GM19372 (cell line): ENCODE results near the gene TRIP4.
"Not testable (repeated sequence)": the region's sequence is repeated elsewhere in the genome, so short reads cannot be mapped to it uniquely, and the experiment has no call there.

ENCODE experiments used
- ATAC-seq: cut with Tn5 transposase; IDR thresholded peaks from one replicate; pipeline ENCODE4 v1.9.1; 2021; ENCODE audit warnings: mild to moderate bottlenecking, low read depth, moderate library complexity; ENCODE audit not compliant: unreplicated experiment

TRIP4 gene

GRCh38 chr15:64387562-64388168 is at the start of gene TRIP4:
Gene TRIP4, plus strand, starts transcription at chr15:64387836. Its CDS starts 28 bp downstream, at chr15:64387864.
- ATAC-seq, result peak; percentile 94

DNA sequence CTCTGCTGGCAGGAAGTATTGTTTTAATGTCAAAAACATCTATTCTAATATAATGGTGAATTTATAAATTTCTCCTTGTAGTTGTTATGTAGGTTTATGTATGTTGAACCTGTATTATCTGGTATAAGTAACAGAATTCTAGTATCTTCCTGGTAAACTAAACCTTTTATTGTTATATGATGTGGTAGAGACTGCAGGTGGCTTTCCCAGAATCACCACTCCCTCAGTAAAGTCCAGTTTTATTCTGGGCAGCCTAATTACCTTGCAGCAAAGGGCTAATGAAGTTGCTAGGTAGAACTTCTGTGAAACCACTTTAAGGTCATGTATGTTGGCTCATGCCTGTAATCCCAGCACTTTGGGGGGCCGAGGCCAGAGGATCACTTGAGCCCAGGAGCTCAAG is 47.3 kb upstream of the TRIP4 start:
- no peak for ATAC-seq

DNA sequence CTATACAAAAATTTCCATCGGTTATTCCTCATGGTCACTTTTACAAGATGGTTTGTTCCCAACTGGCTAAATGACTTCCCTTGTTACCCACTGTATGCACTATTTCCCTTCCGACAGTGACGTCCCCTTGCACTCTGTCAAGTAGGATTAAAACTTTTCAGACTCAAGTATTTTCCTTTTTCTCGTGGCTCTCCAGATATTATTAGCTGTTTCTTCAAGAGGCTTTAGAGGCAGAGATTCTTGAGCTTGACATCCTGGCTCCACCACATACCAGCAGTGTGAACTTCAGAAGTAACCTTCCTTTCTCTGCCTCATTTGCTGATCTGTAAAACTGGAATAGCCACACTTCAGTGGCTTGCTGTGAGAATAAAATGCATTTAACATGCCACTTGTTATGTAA is 45.7 kb upstream of the TRIP4 start:
- no peak for ATAC-seq

DNA sequence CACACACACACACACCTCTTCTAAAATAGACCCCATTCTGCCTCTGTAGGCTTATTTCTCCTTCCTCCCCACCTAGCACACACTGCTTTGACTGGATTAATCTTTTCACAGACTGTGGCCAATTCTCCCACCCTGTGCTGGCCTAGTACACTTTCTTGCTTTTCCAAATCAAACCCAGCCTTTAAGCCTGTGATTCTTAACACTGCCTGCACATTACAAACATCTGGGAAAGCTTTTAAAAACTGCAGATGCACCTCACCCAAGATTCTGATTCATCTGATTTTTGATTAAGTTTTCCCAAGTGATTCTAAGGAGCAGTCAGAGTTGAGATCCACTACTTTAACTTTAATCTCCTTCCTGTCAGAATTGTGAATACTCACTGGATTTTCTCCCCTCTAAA is 44.4 kb upstream of the TRIP4 start:
- no peak for ATAC-seq

DNA sequence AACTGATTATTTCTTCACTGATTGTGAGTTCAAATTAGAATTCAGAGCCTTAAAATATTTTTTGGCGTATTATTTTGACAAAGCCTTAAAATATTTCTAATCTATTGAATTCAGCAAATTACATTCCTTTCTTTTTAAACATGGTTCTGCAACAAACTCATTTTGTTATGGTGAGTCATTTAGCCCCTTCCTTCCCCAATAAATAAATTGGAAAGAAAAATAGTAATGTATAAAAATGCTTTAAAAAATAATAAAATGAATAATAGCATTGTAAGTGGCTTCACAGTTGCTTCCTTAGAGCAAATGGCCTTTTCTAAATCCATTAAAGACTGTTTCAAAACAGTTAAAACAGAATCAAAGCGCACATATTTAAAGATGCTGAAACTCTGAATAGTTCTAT is 43.8 kb upstream of the TRIP4 start:
- ATAC-seq, result no peak

DNA sequence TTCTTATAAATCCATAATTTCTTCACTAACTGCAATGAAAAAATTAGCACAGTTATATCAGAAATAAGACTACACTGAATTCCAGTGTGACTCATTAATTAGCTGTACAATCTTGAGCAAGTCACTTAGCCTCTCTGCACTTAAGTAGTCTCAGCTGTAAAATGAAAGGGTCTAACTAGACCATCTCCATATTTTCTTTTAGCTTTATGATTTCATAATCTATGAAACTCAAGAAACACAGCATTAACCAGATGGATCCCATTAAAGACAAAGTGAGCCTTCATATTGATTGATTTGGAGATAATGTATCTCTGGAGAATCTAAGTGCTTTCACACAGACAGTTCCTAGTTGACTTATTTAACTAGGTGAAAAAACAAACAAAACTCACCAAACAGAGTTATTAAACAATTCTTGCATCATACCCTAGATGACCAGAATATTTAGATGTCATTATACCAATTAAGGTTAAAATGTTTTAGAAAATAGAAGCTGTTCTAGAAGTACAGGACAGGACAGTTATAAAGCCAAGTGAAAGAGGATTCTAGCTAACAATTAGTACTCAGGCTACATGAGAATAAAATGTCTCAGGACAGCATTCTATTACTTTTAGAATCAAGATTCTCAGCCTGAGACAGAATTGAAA is 42.9 kb upstream of the TRIP4 start:
- no peak for ATAC-seq

DNA sequence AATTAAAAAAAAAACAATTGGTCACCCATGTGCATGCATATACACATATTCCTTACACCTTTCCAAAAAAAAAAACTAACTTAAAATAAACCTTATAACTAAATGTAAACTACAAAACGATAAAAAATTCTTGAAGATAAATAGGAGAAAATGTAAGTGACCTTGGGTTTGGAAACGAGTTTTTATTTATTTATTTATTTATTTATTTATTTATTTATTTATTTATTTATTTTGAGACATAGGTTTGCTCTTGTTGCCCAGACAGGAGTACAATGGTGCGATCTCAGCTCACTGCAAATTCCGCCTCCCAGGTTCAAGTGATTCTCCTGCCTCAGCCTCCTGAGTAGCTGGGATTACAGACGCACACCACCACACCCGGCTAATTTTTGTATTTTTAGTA is 41.4 kb upstream of the TRIP4 start:
- ATAC-seq, result not testable (repeated sequence)

GRCh38 chr15:64348455-64348854 is 39.2 kb upstream of the TRIP4 start:
- ATAC-seq, result no peak

GRCh38 chr15:64349375-64349774 is 38.3 kb upstream of the TRIP4 start:
- no peak for ATAC-seq

GRCh38 chr15:64351265-64351664 is 36.4 kb upstream of the TRIP4 start:
- ATAC-seq, result no peak

GRCh38 chr15:64354688-64355344 is 32.8 kb upstream of the TRIP4 start:
- no peak for ATAC-seq

GRCh38 chr15:64355348-64355943 is 32.2 kb upstream of the TRIP4 start:
- peak; percentile 11 for ATAC-seq

- ATAC-seq, result peak; percentile 93
Measured at GRCh38 chr15:64355944-64356709, 31.5 kb upstream of the TRIP4 start, which contains the start of gene CSNK1G1. Gene CSNK1G1, minus strand, starts transcription at chr15:64356173. Its CDS starts 55,674 bp downstream, at chr15:64300499.

DNA sequence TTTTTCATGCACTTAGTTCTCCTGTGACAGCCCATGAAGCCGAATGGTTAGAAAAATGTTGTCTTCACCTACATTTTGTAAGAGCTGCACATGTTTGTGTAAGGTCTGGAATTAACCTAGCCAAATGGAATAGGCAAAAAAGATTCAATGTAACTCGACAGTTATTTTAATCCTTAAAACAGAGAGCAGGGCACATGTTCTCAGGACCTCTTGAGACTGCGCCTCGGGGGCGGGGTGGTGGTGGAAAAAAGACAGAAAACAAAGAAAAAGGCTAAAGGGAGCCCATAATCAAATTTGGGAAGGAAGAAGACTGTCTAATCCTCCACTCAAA is 31.0 kb upstream of the TRIP4 start:
- no peak for ATAC-seq

DNA sequence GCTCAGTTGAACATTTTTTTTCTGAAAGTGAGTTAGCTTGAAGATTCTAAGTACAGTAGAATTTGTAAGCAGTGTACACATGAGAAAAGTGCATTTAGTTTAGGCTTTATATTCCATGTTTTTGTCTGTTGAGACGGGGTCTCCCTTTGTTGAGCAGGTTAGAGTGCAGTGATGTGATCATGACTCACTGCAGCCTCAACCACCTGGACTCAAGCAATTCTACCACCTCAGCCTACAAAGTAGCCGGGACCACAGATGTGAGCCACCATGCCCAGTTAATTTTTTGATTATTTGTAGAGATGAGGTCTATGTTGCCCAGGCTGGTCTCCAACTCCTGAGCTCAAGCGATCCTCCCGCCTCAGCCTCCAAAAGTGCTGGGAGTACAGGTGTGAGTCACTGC is 26.4 kb upstream of the TRIP4 start:
- ATAC-seq, result no peak

DNA sequence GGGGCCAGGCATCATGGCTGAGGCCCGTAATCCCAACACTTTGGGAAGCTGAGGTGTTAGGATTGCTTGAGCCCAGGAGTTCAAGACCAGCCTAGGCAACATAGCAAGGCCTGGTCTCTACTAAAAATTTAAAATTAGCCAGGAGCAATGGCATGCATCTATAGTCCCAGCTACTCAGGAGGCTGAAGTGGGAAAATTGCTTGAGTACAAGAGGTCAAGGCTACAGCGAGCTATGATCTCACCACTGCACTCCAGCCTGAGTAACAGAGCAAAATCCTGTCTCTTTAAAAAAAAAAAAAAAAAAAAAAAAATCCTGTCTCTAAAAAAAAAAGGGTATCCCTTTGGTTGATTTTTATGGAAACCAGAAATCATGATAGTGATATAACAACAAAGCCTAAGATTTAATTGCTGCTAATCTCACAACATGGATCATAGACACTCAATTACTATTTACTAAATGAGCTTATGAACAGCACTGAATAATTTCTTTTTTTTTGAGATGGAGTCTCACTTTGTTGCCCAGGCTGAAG is 18.5 kb upstream of the TRIP4 start:
- no peak for ATAC-seq

DNA sequence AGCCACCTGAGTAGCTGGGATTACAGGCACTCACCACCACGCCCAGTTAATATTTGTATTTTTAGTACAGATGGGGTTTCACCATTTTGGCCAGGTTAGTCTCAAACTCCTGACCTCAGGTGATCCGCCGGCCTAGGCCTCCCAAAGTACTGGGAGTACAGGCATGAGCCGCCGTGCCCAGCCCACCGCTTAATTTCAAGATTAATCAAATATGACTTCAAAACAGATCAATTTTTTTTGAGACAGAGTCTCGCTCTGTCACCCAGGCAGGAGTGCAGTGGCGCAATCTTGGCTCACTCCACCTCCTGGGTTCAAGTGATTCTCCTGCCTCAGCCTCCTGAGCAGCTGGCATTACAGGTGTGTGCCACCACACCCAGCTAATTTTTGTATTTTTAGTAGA is 16.3 kb upstream of the TRIP4 start:
- not testable (repeated sequence) for ATAC-seq

DNA sequence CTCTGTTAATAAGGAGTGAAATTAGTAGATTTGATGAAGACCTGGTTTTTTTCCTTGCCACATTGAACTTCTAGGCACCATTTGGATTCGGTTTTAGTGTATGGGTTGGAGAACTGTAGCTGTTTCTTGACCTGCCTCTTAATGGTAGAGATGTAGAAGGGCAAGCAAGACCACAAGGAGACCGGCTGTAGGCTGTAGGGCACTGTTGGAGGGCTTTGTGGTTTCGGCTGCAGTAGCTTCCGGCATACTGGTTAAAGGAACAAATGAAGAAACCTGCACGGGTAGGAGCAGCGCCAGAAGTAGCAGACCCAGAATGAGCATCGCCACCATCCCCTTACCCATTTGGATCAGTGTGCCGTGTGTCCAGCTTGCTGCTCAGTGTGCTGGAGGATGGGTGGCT is 14.3 kb upstream of the TRIP4 start:
- ATAC-seq, result no peak

DNA sequence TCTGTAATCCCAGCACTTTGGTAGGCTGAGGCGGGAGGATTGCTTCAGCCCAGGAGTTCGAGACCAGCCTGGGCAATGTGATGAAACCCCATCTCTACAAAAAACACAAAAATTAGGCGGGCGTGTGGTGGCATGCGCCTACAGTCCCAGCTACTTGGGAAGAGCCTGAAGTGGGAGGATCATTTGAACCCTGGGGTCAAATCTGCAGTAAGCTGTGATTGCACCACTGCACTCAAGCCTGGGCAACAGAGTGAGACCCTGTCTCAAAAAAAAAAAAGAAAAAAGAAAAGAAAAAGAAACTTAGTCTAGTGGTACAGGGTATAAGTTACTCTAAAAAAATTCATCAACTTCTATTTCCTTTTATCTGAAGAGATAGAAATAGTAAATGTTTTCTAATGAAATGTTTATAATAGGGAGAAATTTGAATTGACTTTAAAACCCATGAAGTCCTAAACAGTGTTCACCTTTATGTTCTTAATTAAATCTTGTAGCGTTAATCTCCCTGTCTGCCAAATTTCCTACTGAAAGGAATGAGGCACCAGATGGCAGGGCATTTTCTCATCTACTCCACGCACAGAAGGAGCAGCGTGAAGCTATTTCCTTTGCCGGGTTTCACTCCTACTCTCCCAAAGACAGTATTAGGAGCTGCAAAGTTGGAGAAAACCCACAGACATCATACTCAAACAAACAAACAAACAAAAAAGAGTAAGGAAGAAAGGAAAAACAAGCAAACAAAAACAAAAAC is 8.2 kb upstream of the TRIP4 start:
- ATAC-seq, result no peak
